IPS-NIHi7 (cell line): Measurements from ENCODE around the gene COL20A1.
"Not testable (repeated sequence)": the region's sequence is repeated elsewhere in the genome, so short reads cannot be mapped to it uniquely, and the experiment has no call there.

Experiments used
- DNase-seq: peaks from one replicate; pipeline ENCODE4 v3.0.0; 2012; ENCODE audit warnings: mixed read lengths; ENCODE audit errors: extremely low spot score

Gene COL20A1

GRCh38 chr20:63290677-63291472 lies 2.1 kb upstream of the COL20A1 start:
- peak; percentile 96 for DNase-seq

DNA sequence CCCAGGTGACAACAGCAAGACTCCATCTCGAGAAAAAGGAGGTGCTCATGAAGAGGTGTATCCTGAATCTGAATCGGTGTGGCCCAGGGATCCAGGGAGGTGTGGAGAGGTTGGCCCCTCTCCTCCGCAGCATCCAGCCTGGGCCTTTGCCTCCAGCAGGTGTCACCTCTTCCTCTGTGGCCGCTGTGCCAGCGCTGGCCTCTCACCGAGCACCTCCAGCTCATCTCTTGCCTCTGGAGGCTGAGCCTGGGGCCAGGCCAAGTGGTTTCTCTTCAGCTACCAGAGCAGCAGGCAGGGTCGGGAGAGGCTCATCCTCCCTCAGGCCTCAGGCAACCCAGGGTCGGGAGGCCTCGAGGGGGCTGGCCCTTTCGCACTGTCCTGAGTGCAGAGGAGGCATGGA lies 1.2 kb upstream of the COL20A1 start:
- no peak for DNase-seq

GRCh38 chr20:63292292-63292701 lies 689 bp upstream of the COL20A1 start:
- no peak for DNase-seq

DNA sequence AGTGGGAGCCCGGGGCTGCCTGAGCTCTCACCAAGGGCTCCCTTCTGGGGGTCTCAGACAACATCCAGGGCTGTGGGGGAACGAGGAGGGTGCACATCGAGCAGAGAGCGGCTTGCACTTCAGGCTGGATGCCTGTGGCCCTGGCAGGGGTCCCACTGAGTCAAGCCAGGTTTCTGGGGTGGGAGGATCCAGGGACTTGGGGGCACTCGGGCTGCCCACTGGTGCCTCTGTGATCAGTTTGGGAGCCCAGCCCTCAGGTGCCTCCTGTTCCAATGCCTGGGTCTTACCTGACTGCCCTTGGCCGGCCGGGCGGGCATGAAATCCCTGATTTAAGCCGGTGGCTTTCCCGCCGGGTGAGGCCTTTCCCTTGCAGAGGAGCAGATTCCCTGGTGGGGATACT lies 470 bp downstream of the COL20A1 start:
- DNase-seq, result no peak

- peak; percentile 56 for DNase-seq
Measured at GRCh38 chr20:63293871-63294535, 1.0 kb downstream of the COL20A1 start.

DNA sequence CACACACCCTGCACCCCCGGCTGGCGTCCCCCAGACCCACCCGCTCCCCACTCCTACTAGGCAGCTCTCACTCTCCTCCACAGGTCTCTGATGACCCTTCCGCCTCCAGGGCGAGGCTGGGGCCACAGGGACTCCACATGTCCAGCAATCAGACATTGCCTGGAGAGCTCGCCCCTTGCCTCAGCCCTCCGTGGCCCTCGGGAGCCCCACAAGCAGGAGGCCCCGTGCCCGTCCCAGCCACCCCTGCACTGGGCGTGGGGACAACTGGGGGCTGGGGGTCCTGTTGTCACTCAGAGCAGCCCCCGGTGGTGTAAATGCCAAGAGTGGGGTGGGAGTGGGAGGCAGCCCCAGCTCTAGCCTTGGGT lies 1.5 kb downstream of the COL20A1 start:
- no peak for DNase-seq

GRCh38 chr20:63295018-63295417 lies 2.0 kb downstream of the COL20A1 start:
- no peak for DNase-seq

GRCh38 chr20:63295422-63295821 lies 2.4 kb downstream of the COL20A1 start:
- DNase-seq, result no peak

- DNase-seq, result no peak
Measured at GRCh38 chr20:63295846-63296245, 2.9 kb downstream of the COL20A1 start.

GRCh38 chr20:63296531-63297299 lies 3.7 kb downstream of the COL20A1 start:
- no peak for DNase-seq

GRCh38 chr20:63297371-63297781 lies 4.4 kb downstream of the COL20A1 start:
- DNase-seq, result no peak

DNA sequence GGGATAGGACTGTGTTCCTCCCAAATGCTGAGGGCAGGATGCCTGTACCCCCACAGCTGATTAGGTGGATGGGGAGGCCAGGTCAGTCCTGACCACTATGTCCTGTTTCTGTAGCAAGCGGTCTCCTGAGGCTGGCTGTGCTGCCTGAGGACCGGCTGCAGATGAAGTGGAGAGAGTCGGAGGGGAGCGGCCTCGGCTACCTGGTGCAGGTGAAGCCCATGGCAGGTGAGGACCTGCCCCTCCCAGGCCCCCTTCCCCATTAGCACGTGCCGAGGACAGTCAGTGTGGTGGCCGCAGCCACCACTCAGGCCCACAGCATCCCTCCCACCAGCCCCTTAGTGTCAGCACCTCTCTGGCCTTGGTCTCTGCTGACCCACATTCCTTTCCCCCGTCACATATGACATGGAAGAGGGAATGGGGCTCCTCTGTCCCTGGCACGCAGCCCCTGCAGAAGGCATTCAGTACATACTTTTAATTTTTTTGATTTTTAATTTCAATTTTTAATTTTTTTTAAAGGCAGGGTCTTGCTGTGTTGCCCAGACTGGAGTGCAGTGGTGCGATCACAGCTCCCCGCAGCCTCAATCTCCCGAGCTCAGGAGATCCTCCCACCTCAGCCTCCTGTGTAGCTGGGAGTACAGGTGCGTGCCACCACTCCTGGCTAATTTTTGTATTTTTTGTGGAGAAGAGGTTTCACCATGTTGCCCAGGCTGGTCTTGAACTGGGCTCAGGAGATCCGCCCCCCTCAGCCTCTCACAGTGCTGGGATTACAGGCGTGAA lies 5.0 kb downstream of the COL20A1 start:
- DNase-seq, result no peak

DNA sequence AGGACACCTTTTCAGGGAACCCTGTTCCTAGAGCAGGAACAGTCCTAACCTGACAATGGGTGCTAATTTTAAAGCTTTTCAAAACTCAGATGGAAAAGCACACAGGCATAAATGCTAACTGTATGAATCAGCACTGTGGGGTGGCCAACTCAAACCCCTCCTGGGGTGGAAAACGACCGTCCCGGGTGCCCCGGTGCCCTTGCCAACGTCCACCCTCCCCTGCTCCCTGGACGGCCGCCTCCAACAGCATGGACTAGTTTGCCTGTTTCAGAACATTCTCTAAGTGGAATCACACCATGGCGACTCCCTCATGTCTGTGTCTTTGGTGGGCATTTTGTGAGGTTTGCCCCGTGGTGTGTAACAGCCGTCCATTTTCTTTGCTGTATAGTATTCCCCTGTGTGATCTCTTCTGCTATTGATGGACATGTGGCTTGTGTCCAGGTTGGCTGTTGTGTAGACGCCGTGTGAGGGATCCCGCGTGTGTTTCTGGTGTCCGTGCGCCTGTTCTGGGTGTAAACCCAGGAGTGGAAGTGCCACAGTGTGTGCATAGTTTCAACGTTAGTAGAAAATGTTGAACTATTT lies 5.8 kb downstream of the COL20A1 start:
- DNase-seq, result no peak

DNA sequence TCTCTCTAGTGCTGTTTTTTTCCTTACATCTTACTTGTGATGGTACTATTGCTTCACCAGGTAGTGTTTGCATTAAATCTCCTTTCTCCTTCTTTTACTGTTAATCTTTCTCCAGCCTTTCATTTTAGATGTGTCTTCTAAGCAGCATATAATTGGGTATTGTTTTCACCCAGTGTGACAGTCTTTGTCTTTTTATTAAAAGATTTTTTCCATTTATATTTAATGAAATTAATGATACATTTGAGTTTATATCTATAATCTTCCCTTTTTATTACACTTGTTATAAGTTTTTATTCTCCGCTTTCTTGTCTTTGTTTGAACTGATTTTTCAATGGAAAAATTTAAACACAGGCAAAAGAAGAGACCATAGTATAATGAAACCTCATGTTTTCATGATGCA lies 8.7 kb downstream of the COL20A1 start:
- DNase-seq, result no peak

GRCh38 chr20:63303095-63303666 lies 10.2 kb downstream of the COL20A1 start:
- no peak for DNase-seq

DNA sequence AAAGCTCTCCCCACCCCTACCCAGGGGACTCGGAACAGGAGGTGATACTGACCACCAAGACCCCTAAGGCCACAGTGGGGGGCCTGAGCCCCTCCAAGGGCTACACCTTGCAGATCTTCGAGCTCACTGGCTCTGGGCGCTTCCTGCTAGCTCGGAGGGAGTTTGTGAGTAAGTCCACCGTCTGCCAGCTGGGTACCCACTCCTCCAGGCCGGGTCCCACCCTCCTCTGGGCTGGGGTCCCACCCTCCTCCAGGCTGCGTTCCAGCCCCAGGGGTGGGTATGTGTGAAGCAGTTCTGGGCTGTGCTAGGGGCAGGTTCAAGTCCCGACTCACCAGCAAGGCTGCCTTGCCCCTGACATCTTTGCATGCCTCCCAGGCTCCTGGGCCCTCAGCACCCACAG lies 12.4 kb downstream of the COL20A1 start:
- no peak for DNase-seq

DNA sequence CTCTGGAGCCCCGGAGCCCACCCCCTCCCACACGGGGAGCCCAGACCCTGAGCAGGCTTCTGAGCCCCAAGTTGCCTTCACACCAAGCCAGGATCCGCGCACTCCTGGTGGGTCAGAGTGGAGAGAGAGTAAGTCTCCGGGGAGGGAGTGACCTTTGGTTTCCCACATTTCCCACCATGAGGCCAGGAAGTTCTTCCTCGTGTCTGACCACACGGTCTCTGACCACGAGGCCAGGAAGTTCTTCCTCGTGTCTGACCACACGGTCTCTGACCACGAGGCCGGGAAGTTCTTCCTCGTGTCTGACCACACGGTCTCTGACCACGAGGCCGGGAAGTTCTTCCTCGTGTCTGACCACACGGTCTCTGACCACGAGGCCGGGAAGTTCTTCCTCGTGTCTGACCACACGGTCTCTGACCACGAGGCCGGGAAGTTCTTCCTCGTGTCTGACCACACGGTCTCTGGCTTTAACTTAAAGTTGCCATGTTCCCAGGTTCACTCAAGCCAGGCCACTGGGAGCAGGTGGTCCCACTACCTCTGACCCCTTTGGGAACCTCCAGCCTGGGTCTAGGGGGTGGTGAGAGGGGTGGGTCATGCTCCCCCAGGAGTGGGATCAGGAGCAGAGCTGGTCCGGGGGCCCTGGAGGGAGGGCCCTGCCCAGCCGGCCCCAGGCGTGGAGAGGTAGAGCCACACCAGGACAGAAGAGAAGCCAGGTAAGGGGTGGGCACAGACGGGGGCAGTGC lies 13.1 kb downstream of the COL20A1 start:
- not testable (repeated sequence) for DNase-seq

DNA sequence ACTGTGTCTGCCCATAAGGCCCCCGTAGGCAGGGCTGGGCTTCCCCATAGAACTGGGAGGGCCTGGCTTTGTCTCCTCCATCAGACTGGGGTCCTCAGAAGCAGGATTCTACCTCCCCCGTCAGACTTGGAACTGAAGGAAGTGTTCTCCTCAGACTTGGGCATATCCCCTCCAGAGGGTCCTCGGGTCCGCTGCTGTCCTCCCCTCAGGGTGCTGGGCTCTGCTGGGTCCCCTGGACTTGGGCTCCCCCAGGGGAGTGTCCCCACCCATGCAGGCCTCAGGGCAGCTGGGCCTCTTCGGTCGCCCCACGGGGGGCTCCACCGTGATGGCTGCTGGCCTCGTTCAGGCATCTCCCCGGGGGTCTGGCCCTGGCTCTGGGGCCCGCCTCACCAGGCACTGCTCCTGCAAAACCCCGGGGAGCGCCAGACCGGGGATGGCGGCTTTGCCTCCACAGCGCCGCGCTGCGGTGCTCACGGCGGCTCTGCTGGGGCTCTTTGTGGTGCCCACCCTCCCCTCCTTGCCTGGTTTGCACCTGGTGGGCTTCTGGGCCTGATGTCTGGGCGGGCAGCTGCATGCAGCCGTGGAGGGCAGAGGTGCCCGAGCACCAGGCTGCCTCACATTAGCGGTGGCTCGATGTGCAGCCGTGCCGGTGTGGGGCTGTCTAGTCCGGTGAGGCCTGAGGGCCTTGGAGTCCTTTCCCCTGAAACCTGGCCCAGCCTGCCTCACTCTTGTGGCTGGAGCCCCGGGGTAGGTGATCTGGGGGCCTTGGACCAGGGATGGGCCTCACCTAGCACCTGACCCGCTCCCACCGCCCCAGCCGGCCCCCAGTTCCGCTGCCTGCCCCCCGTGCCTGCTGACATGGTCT lies 13.9 kb downstream of the COL20A1 start:
- no peak for DNase-seq

GRCh38 chr20:63307538-63308217 lies 14.7 kb downstream of the COL20A1 start:
- no peak for DNase-seq
